NCI-H2171 (cell line): ENCODE measurements around the gene NRXN2.

Experiments
- DNase-seq: peaks from one replicate; lab custom pipeline; 2025; lab: John Stamatoyannopoulos, UW

Gene NRXN2

GRCh38 chr11:64698427-64698826 lies 24.6 kb downstream of the NRXN2 start:
- DNase-seq = no peak

GRCh38 chr11:64697663-64698375 lies 25.2 kb downstream of the NRXN2 start:
- DNase-seq = no peak

- DNase-seq = no peak
These were observed 27.0 kb downstream of the NRXN2 start for GRCh38 chr11:64696045-64696444.

- no peak for DNase-seq
These were observed 27.4 kb downstream of the NRXN2 start for GRCh38 chr11:64695548-64695947.

GRCh38 chr11:64694821-64695365 lies 28.1 kb downstream of the NRXN2 start:
- DNase-seq = peak; percentile 36

- no peak for DNase-seq
These were observed 28.8 kb downstream of the NRXN2 start for GRCh38 chr11:64694026-64694755.

- no peak for DNase-seq
These were observed 30.1 kb downstream of the NRXN2 start for GRCh38 chr11:64692764-64693331.

- DNase-seq = no peak
These were observed 31.5 kb downstream of the NRXN2 start for GRCh38 chr11:64691543-64691942.

- DNase-seq = no peak
These were observed 32.8 kb downstream of the NRXN2 start for GRCh38 chr11:64690235-64690634.

- peak; percentile 88 for DNase-seq
These were observed 34.4 kb downstream of the NRXN2 start for GRCh38 chr11:64688534-64688982.

- no peak for DNase-seq
These were observed 35.1 kb downstream of the NRXN2 start for GRCh38 chr11:64687643-64688533.

GRCh38 chr11:64687204-64687603 lies 35.8 kb downstream of the NRXN2 start:
- no peak for DNase-seq

- no peak for DNase-seq
These were observed 36.4 kb downstream of the NRXN2 start for GRCh38 chr11:64686466-64687170.

GRCh38 chr11:64685536-64685935 lies 37.5 kb downstream of the NRXN2 start:
- DNase-seq = no peak

- no peak for DNase-seq
These were observed 38.6 kb downstream of the NRXN2 start for GRCh38 chr11:64684357-64684756.

- no peak for DNase-seq
These were observed 41.8 kb downstream of the NRXN2 start for GRCh38 chr11:64681171-64681570.

GRCh38 chr11:64679846-64680245 lies 43.2 kb downstream of the NRXN2 start:
- no peak for DNase-seq

- DNase-seq = no peak
These were observed 45.5 kb downstream of the NRXN2 start for GRCh38 chr11:64677441-64678023.

- no peak for DNase-seq
These were observed 46.8 kb downstream of the NRXN2 start for GRCh38 chr11:64676261-64676615.

GRCh38 chr11:64675450-64676260 lies 47.3 kb downstream of the NRXN2 start:
- DNase-seq = peak; percentile 74
